ENCODE results near the gene THSD7A.
"Not testable (repeated sequence)": the region's sequence is repeated elsewhere in the genome, so short reads cannot be mapped to it uniquely, and the experiment has no call there.

The THSD7A gene

DNA sequence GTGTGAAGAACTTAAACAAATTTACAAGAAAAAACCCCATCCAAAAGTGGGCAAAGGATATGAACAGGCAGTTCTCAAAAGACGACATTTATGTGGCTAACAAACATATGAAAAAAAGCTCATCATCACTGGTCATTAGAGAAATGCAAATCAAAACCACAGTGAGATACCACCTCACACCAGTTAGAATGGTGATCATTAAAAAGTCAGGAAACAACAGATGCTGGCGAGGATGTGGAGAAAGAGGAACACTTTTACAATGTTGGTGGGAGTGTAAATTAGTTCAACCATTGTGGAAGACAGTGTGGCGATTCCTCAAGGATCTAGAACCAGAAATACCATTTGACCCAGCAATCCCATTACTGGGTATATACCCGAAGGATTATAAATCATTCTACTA is 388.1 kb downstream of the THSD7A start:
- H3K4me1 ChIP-seq (ENCODE audit: control insufficient read depth, insufficient read depth, low read length); H3K36me3 ChIP-seq (ENCODE audit: control insufficient read depth in 2 of 2, insufficient read depth in 2 of 2, low read length in 2 of 2); H3K9ac ChIP-seq (ENCODE audit: low read length in 2 of 2); H3K4me3 ChIP-seq (ENCODE audit: low read length in 2 of 2); H3K27ac ChIP-seq (ENCODE audit: low read length); H3K9me3 ChIP-seq (ENCODE audit: control insufficient read depth in 2 of 2, low read length in 2 of 2); H3K27me3 ChIP-seq (ENCODE audit: control insufficient read depth in 1 of 2, insufficient read depth in 2 of 2, low read length in 2 of 2): not testable (repeated sequence)

DNA sequence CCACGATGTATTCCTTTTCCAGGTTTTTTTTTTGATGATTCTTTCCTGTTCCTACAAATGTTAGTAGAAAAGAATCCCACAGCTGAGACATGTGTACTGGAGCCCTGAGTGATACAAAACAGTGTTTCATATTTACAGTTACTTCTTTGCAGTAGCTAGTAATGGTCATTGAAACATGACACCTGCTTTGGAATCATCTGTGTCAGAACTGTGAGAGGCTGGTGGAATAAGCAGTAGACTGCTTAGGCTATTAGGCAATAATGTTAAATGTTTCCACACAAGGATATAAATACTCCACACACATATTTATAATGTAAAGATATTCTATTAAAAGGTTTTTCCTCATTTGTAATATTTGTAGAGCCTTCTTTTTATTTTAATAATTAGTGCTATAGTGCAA is 394.0 kb downstream of the THSD7A start:
- no peaks in the 10 kb centered on the region for H3K4me1 ChIP-seq (ENCODE audit: control insufficient read depth, insufficient read depth, low read length)
- H3K36me3 ChIP-seq (ENCODE audit: control insufficient read depth in 2 of 2, insufficient read depth in 2 of 2, low read length in 2 of 2) = no peaks in the 10 kb centered on the region
- no peaks in the 10 kb centered on the region for H3K27me3 ChIP-seq (ENCODE audit: control insufficient read depth in 1 of 2, insufficient read depth in 2 of 2, low read length in 2 of 2)
- H3K27ac ChIP-seq (ENCODE audit: low read length) = no peak overlapping the region
- no peaks in the 10 kb centered on the region for H3K9me3 ChIP-seq (ENCODE audit: control insufficient read depth in 2 of 2, low read length in 2 of 2)
- no peak overlapping the region for H3K4me3 ChIP-seq (ENCODE audit: low read length in 2 of 2)
- no peak overlapping the region for H3K9ac ChIP-seq (ENCODE audit: low read length in 2 of 2)

DNA sequence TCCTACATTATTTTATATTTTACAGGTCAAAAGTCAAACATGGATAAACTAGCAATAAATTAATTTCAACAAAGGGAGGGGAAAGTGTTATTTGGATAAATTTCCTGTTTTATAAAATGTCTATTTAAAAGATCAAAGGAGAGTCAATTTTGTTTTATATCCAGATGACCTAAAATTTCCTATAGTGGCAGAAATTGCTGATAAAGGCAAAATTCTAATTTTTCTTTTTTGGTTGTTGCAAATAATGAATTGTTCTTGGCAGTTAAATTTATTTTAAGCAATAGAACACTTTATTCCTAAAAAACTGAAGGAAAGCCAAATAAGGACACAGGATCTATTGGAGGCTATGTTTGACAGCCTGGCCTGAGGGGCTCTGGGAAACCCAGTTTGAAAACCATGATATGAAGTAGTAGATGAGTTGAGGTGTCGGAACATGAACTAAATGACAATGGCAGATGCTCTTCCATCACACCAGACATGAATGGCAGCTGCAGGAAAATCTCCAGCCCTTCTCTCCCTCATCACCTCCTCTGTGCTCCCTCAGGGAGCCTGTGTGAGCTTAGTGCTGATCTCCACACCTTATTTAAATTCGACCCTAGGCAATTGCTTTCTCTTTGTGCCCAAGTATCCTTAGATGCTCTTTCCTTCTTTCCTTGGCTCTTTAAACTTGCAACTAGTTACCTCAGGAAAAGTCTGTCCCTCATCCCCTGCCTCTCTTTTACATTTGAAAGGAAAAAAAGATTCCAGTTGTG is 395.0 kb downstream of the THSD7A start:
- Histone ChIP-seq H3K4me3 (ENCODE audit: low read length in 2 of 2) (no peak overlapping the region), H3K27me3 (ENCODE audit: control insufficient read depth in 1 of 2, insufficient read depth in 2 of 2, low read length in 2 of 2) (no peaks in the 10 kb centered on the region), H3K9me3 (ENCODE audit: control insufficient read depth in 2 of 2, low read length in 2 of 2) (no peaks in the 10 kb centered on the region), H3K9ac (ENCODE audit: low read length in 2 of 2) (no peak overlapping the region), H3K4me1 (ENCODE audit: control insufficient read depth, insufficient read depth, low read length) (no peaks in the 10 kb centered on the region), H3K36me3 (ENCODE audit: control insufficient read depth in 2 of 2, insufficient read depth in 2 of 2, low read length in 2 of 2) (no peaks in the 10 kb centered on the region), H3K27ac (ENCODE audit: low read length) (no peak overlapping the region)

DNA sequence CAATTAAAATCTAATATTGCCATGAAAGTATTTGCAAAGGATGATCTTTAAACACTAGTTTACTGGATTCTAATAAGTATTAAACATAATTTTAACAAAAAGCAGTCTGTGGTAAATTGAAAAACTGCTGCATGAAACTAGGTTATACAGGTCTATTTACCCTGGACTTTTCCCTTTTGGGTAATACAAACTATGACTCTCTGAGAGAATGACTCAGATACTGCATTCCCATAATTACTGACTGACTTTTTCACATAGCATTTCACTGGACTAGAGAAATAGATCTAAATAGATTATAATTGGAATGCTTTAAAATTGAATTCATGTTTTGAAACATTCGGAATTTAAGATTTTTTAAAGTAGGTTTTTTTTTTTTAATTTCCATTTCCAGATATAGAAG is 395.7 kb downstream of the THSD7A start:
- Histone ChIP-seq H3K9me3 (ENCODE audit: control insufficient read depth in 2 of 2, low read length in 2 of 2) (no peaks in the 10 kb centered on the region), H3K36me3 (ENCODE audit: control insufficient read depth in 2 of 2, insufficient read depth in 2 of 2, low read length in 2 of 2) (no peaks in the 10 kb centered on the region), H3K4me1 (ENCODE audit: control insufficient read depth, insufficient read depth, low read length) (no peaks in the 10 kb centered on the region), H3K9ac (ENCODE audit: low read length in 2 of 2) (no peak overlapping the region), H3K27me3 (ENCODE audit: control insufficient read depth in 1 of 2, insufficient read depth in 2 of 2, low read length in 2 of 2) (no peaks in the 10 kb centered on the region), H3K4me3 (ENCODE audit: low read length in 2 of 2) (no peak overlapping the region), H3K27ac (ENCODE audit: low read length) (no peak overlapping the region)

DNA sequence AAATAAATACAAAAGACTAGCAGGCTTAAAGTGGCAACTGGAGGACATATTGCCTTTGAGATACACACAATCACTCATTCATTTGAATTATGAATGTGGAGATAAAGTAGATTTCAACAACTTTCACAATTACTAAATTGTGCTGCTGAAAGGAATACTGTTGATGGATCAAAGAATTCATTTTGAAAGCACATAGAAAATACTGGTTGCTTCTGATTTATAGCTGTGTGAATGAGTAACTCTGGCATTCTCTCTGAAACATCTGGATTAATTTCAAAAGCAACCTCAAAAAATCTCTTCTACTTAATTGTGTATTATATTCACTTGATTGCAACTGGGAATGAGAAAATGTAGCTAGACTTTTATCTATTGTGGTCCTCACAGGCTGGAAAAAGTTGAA is 397.6 kb downstream of the THSD7A start:
- Histone ChIP-seq H3K27me3 (ENCODE audit: control insufficient read depth in 1 of 2, insufficient read depth in 2 of 2, low read length in 2 of 2) (no peaks in the 10 kb centered on the region), H3K4me3 (ENCODE audit: low read length in 2 of 2) (no peak overlapping the region), H3K9ac (ENCODE audit: low read length in 2 of 2) (no peak overlapping the region), H3K9me3 (ENCODE audit: control insufficient read depth in 2 of 2, low read length in 2 of 2) (no peaks in the 10 kb centered on the region), H3K27ac (ENCODE audit: low read length) (no peak overlapping the region), H3K4me1 (ENCODE audit: control insufficient read depth, insufficient read depth, low read length) (no peaks in the 10 kb centered on the region), H3K36me3 (ENCODE audit: control insufficient read depth in 2 of 2, insufficient read depth in 2 of 2, low read length in 2 of 2) (no peaks in the 10 kb centered on the region)

DNA sequence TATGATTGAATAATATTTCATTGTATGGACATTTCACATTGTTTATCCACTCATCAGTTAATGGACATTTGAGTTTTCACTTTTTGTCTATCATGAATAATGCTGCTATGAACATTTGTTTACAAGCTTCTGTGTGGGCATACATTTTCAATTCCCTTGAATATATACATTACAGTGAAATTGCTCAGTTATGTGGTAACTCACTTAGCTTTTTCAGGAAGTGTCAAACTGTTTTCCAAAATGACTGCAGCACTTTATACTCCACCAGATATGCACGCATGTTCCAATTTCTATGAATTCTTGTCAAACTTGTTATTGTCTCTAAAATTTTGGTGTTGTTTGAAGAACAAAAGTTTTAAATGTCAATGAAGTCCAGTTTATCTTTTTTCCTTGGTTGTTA is 401.2 kb downstream of the THSD7A start:
- H3K36me3 ChIP-seq (ENCODE audit: control insufficient read depth in 2 of 2, insufficient read depth in 2 of 2, low read length in 2 of 2) = no peaks in the 10 kb centered on the region
- H3K27me3 ChIP-seq (ENCODE audit: control insufficient read depth in 1 of 2, insufficient read depth in 2 of 2, low read length in 2 of 2) = no peaks in the 10 kb centered on the region
- no peaks in the 10 kb centered on the region for H3K4me1 ChIP-seq (ENCODE audit: control insufficient read depth, insufficient read depth, low read length)
- no peak overlapping the region for H3K9ac ChIP-seq (ENCODE audit: low read length in 2 of 2)
- H3K9me3 ChIP-seq (ENCODE audit: control insufficient read depth in 2 of 2, low read length in 2 of 2) = no peaks in the 10 kb centered on the region
- no peak overlapping the region for H3K4me3 ChIP-seq (ENCODE audit: low read length in 2 of 2)
- H3K27ac ChIP-seq (ENCODE audit: low read length) = no peak overlapping the region

DNA sequence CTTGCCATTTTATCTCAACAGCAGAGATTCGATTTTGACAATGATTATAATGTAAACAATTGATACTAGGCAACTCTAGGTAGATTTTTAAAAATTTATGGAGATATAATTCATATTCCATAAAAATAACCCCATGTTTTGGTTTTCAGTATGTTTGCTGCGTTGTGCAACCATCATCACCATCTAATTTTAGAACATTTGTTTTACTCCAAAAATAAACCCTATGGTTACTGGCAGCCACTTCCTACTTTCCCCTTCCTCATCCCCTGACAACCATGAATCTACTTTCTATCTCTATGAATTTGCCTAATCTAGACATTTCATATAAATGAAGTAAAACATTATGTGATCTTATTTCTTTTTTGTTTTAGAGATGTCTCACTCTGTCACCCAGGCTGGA is 401.9 kb downstream of the THSD7A start:
- Histone ChIP-seq H3K9ac (ENCODE audit: low read length in 2 of 2) (no peak overlapping the region), H3K36me3 (ENCODE audit: control insufficient read depth in 2 of 2, insufficient read depth in 2 of 2, low read length in 2 of 2) (no peaks in the 10 kb centered on the region), H3K4me1 (ENCODE audit: control insufficient read depth, insufficient read depth, low read length) (no peaks in the 10 kb centered on the region), H3K27ac (ENCODE audit: low read length) (no peak overlapping the region), H3K4me3 (ENCODE audit: low read length in 2 of 2) (no peak overlapping the region), H3K27me3 (ENCODE audit: control insufficient read depth in 1 of 2, insufficient read depth in 2 of 2, low read length in 2 of 2) (no peaks in the 10 kb centered on the region), H3K9me3 (ENCODE audit: control insufficient read depth in 2 of 2, low read length in 2 of 2) (no peaks in the 10 kb centered on the region)

DNA sequence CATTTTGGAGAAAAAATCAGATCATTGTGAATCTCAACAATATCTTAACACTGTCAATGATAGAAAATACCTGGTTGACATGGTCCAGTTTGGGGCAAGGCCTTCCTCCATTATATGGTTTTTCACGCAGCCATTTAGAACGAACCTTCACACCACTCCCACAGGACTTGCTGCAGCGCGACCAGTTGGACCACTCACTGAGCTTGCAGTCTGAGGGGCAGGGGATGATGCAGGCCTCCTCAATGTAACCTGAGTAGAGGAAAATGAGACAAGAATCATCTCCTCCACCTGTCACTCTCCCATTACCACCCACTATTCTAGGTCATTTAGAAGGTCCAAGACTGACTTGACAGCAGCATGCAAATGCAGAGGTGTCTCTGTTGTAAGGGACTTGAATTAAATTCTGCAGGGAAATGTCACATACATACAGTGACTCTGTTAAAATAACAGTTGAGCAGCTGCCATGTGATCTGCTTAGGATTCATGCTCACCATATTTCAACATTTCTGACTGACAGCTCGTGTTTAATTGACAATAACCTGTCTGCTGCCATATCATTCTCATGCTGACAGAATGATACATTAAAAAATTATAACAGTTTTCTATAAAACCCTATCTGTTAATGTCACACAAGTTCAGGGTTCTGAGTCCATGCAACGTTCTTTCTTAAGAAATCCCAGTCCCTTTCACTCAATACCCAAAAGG is 403.0 kb downstream of the THSD7A start:
- Histone ChIP-seq H3K27me3 (ENCODE audit: control insufficient read depth in 1 of 2, insufficient read depth in 2 of 2, low read length in 2 of 2) (no peaks in the 10 kb centered on the region), H3K9me3 (ENCODE audit: control insufficient read depth in 2 of 2, low read length in 2 of 2) (no peaks in the 10 kb centered on the region), H3K27ac (ENCODE audit: low read length) (no peak overlapping the region), H3K4me1 (ENCODE audit: control insufficient read depth, insufficient read depth, low read length) (no peaks in the 10 kb centered on the region), H3K4me3 (ENCODE audit: low read length in 2 of 2) (no peak overlapping the region), H3K36me3 (ENCODE audit: control insufficient read depth in 2 of 2, insufficient read depth in 2 of 2, low read length in 2 of 2) (no peaks in the 10 kb centered on the region), H3K9ac (ENCODE audit: low read length in 2 of 2) (no peak overlapping the region)

DNA sequence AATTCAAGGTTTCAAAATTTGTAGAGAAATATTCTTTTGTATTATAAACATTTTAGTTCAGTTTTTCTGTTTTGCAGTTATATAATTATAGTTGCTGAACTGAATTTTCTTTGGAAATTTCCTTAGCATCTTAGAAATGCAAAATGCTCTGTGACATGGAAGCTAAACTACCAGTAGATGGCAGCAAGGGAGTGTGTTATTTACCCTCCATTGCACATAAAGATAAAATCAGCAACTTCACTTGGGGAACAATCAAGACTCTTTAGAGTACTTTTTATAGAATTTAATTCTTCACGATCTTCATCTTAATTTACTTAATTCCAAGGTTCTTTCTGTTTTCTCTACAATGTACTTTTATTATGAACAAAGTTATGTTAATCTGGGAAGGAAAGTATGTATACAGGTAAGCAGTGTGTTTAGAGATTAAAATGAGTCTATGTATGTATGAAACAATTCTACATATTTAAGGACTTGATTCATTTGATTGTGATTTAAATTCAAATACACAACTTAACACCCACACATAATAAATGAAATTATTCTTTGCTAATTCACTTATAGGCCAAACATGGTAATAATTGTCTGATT is 404.2 kb downstream of the THSD7A start:
- H3K27ac ChIP-seq (ENCODE audit: low read length) = no peak overlapping the region
- H3K27me3 ChIP-seq (ENCODE audit: control insufficient read depth in 1 of 2, insufficient read depth in 2 of 2, low read length in 2 of 2) = no peaks in the 10 kb centered on the region
- no peaks in the 10 kb centered on the region for H3K9me3 ChIP-seq (ENCODE audit: control insufficient read depth in 2 of 2, low read length in 2 of 2)
- H3K4me3 ChIP-seq (ENCODE audit: low read length in 2 of 2) = no peak overlapping the region
- no peaks in the 10 kb centered on the region for H3K4me1 ChIP-seq (ENCODE audit: control insufficient read depth, insufficient read depth, low read length)
- no peak overlapping the region for H3K9ac ChIP-seq (ENCODE audit: low read length in 2 of 2)
- H3K36me3 ChIP-seq (ENCODE audit: control insufficient read depth in 2 of 2, insufficient read depth in 2 of 2, low read length in 2 of 2) = no peaks in the 10 kb centered on the region

DNA sequence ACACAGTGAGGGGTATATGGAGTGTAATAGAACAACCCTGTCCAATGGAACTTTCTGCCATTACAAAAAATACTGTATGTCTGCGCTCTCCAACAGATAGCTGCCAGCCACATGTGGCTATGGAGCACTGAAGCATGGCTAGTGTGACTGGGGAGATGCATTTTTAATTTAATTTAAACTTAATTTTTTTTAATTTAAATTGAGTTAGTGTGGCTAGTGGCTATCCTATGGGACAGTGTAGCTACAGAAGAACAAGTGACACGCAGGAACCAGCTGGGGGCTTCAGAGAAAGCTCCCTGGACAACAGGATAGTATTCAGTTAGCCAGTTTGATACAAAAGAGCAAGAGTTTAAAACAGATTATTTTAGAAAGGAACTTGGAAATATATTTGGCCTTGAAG is 408.0 kb downstream of the THSD7A start:
- Histone ChIP-seq H3K36me3 (ENCODE audit: control insufficient read depth in 2 of 2, insufficient read depth in 2 of 2, low read length in 2 of 2) (no peaks in the 10 kb centered on the region), H3K4me3 (ENCODE audit: low read length in 2 of 2) (no peak overlapping the region), H3K9me3 (ENCODE audit: control insufficient read depth in 2 of 2, low read length in 2 of 2) (no peaks in the 10 kb centered on the region), H3K4me1 (ENCODE audit: control insufficient read depth, insufficient read depth, low read length) (no peaks in the 10 kb centered on the region), H3K27me3 (ENCODE audit: control insufficient read depth in 1 of 2, insufficient read depth in 2 of 2, low read length in 2 of 2) (no peaks in the 10 kb centered on the region), H3K9ac (ENCODE audit: low read length in 2 of 2) (no peak overlapping the region), H3K27ac (ENCODE audit: low read length) (no peak overlapping the region)

DNA sequence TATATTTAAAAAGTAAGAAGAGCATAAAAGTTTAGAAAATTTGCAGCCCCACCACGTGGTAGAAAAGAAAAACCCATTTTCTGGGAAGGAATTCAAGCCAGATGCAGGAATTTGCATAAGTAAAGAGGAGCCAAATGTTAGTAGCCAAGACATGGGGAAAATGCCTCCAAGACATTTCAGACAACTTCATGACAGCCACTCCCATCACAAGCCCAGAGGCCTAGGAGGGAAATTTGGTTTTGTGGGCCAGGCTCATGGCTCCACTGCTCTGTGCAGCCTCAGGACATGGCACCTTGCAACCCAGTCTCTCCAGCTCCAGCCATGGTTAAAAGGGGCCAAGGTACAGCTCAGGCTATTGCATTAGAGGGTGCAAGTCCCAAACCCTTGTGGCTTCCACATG is 411.9 kb downstream of the THSD7A start:
- no peaks in the 10 kb centered on the region for H3K36me3 ChIP-seq (ENCODE audit: control insufficient read depth in 2 of 2, insufficient read depth in 2 of 2, low read length in 2 of 2)
- H3K27ac ChIP-seq (ENCODE audit: low read length) = no peak overlapping the region
- H3K9me3 ChIP-seq (ENCODE audit: control insufficient read depth in 2 of 2, low read length in 2 of 2) = no peaks in the 10 kb centered on the region
- no peaks in the 10 kb centered on the region for H3K27me3 ChIP-seq (ENCODE audit: control insufficient read depth in 1 of 2, insufficient read depth in 2 of 2, low read length in 2 of 2)
- no peaks in the 10 kb centered on the region for H3K4me1 ChIP-seq (ENCODE audit: control insufficient read depth, insufficient read depth, low read length)
- no peak overlapping the region for H3K9ac ChIP-seq (ENCODE audit: low read length in 2 of 2)
- H3K4me3 ChIP-seq (ENCODE audit: low read length in 2 of 2) = no peak overlapping the region
